Pons (tissue), 1 donor: Measurements from ENCODE around the gene FGFRL1.
"Not testable (repeated sequence)": the region's sequence is repeated elsewhere in the genome, so short reads cannot be mapped to it uniquely, and the experiment has no call there.

Experiments used
- DNase-seq: peaks from one replicate; pipeline ENCODE4 v3.0.0-alpha.2; 2016; ENCODE audit warnings: low spot score

Gene FGFRL1

DNA sequence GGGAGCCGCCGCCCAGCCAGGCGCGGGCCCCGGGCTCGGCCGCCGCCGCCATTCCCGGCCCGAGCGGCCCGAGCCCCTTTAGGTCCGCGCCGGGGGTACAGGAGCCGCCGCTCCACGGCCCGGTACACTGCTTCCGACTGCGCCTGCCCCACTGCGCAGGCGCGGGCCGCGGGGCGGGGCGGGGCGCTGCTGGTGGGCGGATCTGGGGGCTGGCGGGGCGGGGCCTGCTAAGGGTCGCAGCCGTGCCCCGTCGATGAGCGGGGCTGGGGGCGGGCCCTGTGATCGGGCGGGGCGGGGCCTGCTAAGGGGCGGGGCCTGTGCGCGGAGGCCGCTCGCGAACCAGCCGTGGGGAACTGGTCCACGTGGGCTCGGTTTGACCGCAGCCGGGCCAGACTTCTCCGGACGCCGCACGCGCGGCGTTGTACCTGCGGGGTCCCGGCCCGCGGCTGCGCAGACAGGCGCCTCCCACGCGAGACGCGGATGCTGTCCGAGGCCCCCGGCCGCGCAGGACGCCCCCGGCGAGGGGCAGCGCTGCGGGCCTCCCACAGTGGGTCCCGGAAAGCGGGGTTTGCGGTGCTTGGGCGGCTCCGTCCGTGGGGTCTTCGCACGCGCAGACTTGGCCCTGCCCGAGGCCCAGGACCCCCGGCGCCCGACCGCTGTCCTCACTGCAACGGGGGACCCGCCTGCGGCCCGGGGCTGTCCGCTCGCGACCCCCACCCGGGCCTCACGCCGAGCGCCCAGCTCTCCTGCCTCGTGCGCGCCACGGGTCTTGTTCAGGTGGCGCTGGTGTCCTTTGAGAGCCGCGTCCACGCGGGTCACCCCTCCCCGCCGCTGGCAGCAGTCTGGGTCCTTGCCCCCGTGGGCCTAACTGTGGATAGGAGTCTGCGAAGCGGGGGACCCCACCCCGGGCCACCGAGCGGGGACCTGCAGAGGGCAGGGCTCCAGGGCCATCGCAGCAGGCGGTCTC is 37.7 kb upstream of the FGFRL1 start, which contains the start of gene DGKQ:
Gene DGKQ (minus strand): TSS at position 139 of the 967 bp plus-strand sequence. CDS start 87 bp downstream, at position 52.
- peak; percentile 74 for DNase-seq

GRCh38 chr4:974668-975067 is 36.8 kb upstream of the FGFRL1 start:
- DNase-seq = no peak

DNA sequence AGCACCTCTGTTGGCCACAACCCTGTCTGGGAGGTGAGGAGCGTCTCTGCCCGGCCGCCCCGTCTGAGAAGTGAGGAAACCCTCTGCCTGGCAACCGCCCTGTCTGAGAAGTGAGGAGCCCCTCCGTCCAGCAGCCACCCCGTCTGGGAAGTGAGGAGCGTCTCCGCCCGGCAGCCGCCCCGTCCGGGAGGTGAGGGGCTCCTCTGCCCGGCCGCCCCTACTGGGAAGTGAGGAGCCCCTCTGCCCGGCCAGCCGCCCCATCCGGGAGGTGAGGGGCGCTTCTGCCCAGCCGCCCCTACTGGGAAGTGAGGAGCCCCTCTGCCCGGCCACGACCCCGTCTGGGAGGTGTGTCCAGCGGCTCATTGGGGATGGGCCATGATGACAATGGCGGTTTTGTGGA is 35.4 kb upstream of the FGFRL1 start:
- DNase-seq = not testable (repeated sequence)

DNA sequence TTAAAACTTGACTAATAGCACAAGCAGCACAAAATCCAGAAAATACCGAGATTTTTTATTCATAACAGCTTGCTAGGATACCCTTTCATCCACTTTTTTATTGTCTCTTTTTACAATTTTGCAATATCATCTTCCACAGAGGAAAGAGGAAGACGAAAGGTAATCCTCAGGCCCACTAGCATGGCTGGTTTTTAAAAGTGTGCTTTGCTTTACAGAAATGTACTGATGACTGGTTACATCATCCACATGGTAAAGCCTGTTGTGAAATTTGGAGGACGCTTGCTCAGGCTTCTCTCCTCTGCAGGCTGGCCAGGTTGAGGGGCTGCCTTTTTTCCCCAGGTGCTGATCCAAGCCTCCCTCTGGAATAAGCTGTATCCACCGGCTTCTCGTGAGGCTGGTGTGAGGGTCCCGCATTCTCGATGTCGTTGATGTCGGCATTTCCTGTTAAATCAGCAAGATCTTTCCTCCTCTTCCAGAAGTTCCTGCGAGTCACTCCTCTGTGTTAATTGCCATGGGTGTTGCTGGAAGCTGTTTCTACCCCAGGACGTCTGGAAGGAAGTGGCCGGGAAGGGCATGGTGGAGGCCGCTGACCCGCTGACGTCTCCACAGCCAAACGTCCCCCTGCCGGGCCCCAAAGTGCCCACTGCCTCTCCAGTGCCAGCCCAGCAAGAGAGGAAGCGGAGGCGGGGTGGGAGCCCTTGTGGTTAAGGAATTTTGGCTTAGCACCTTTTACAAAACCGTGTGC is 32.3 kb upstream of the FGFRL1 start:
- DNase-seq = no peak

- DNase-seq = no peak
These were observed 29.1 kb upstream of the FGFRL1 start for GRCh38 chr4:982291-982690.

- no peak for DNase-seq
These were observed 28.6 kb upstream of the FGFRL1 start for GRCh38 chr4:982814-983213.

DNA sequence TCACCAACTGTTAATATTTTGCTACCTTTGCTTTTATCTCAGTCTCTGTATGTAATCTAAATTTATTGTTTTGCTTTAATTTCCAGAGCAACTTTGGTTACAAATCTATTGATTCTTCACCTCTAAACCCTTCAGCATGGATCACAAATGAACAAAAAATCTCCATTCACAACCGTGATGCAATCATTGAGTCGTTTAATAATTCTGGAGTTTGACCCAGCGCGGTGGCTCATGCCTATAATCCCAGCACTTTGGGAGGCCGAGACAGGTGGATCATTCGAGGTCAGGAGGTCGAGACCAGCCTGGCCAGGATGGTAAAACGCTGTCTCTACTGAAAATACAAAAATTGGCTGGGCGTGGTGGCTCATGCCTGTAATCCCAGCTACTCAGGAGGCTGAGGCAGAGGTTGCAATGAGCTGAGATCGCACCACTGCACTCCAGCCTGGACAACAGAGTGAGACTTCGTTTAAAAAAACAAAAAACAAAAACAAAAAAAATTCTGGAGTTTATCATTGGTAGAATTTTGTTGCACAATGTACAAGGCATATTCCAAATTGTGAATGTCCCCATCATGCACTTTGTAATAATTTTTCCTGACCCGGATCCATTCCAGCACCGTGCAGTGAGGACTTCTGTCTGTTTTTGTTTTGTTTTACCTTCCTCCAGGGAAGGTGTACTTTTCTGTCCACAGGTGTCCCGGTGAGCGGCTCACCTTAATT is 26.9 kb upstream of the FGFRL1 start:
- no peak for DNase-seq

- no peak for DNase-seq
These were observed 26.1 kb upstream of the FGFRL1 start for GRCh38 chr4:985123-985830.

DNA sequence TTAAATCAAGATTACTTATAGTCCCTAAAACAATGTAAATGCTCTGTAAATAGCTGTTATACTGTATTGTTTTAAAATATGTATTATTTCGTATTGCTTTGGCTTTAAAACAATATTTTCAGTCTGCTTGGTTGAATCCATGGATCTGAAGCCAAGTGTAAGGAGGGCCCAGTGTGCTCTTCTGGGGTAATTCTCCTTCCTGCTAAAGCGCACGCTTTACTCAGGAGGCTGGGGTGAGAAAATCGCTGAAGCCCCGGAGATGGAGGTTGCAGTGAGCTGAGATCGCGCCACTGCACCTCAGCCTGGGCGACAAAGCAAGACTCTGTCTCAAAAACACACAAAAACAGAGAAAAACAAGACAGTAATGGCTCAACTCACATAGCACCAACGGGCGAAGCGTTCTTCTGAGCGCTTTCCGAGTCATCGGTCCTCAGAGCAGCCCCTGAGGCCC is 25.0 kb upstream of the FGFRL1 start:
- peak; percentile 26 for DNase-seq

- DNase-seq = peak; percentile 63
These were observed 24.4 kb upstream of the FGFRL1 start, which contains the start of gene IDUA for GRCh38 chr4:986879-987623. IDUA (plus strand) TSS chr4:987044; CDS start chr4:987085, 41 bp downstream.

GRCh38 chr4:987624-988513 is 23.6 kb upstream of the FGFRL1 start:
- no peak for DNase-seq

GRCh38 chr4:988726-989721 is 22.4 kb upstream of the FGFRL1 start:
- DNase-seq = no peak

DNA sequence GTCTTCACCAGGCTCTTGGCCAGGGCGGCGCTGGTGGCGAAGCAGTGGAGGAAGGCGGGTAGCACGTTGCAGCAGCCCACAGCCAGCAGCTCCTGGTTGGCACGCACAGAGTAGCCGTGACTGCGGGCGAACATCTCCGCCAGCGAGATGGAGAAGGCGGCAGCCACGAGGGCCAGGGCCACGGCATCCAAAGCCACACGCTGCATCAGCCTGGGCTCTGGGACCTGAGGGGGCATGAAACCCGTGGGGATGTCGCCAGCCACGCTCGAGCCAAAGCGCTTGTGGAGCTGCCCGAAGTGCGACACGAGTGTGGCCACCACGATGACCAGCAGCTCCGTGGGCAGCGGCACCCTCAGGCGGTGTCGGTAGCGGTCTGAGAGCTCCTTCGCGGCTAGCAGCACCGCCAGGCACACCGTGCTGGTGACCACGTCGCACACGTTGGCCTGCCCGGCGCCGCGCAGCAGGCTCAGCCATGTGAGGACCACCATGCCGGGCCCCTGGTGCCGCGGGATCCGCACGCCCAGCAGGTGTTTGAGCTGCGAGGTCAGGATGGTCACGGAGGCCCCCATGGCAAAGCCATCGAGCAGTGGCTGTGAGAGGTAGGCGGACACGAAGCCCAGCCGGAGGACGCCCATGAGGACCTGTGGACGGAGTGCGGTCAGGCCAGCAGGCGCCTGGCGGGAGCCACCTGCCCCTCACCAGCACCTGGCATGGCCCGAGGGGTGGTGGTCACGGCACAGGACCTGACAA is 21.5 kb upstream of the FGFRL1 start:
- no peak for DNase-seq

DNA sequence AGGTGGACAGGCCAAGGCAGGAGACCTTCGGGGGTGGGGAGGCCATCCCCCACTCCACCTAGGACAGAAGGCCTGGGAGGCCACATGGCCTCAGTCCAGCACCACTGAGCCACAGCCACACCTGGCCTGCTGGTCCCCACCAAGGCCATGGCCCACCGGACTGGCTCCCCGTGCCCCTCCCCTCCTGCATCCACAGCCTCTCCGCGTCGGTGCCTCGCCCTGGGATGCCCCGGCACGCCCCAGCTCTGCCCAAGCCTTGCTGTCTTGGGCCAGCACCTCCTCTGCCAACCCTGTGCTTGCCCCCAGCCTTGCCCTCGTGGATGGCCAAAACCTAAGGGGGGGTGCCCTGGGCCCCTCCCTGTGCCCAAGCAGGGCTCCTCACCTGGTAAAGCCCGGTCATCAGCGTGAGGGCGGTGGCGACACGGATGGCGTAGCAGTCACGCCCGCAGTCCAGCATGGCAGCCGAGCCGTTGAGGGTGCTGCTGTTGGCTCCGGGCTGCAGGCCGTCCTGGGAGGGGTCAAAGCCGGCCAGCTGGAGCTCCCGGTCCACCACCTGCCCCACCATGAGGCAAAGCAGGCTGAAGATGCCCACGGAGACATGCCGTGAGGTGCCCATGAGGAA is 20.6 kb upstream of the FGFRL1 start:
- DNase-seq = no peak

DNA sequence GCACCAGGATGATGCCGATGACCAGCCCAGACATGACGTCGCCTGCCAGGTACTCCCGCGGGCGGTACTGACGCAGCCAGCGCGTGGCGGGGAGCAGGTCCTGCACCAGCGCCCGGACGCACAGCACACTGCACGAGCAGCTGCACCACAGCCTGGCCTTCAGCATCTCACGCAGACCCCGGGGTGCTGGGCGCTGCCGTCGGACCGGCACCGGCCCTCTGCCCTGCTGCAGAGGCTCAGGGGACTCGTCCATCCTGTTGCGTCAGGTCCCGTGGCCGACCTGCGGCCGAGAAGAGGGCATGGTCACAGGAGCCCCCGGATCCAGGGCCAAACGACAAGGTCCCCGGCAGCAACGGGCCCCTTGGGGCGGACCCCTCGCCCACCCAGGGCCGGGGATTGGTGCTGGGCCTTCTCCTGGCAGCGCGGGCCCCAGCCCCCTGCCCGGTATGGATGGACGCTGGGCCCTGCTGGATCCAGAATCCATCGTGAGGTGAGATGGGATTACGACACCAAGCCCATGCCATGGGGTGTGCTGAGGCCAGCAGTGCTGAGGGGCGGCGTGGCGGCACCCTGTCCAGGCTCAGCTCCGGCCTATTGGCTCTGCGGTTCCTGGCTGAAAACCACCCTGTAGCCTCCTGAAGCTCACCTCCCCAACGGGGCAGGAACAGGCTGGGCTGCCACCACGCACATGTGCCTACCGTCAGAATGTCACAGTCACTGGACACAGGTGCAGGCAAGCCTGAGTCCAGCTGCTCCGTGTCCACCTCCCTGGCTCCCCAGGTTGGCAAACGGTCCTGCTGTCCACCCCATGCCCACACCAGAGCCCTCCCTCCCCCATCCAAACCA is 19.8 kb upstream of the FGFRL1 start:
- no peak for DNase-seq
